GM12878 (cell line): ENCODE data around the gene IPO8. TPM values are rescaled to one million over a fixed set of nuclear protein-coding genes. Genes with fewer than 3 reads are reported as not detected.

Experiments
- ATAC-seq: fragments of 200-7000 bp; cut with Tn5 transposase; 3 replicates; pipeline ENCODE4 v1.9.1; 2020; ENCODE audit warnings: mild to moderate bottlenecking, moderate library complexity
- BruUV-seq: library from RNA; stranded (reverse); fragments of 400-500 nt; replicated peaks from 2 replicates; lab custom pipeline; 2021; lab: Mats Ljungman, UMichigan
- CTCF ChIA-PET: fragments of 300-600 bp; sonication (Branson Sonifier 250); formaldehyde crosslinking; extraction: SDS; loops from one replicate; lab custom pipeline; 2021; ENCODE audit warnings: inconsistent platforms; lab: Yijun Ruan, JAX
- POLR2A ChIA-PET: fragments of 350-600 bp; formaldehyde crosslinking; extraction: SDS; loops from one replicate; lab custom pipeline; 2021; ENCODE audit warnings: inconsistent platforms; lab: Charles Lee
- RAD21 ChIA-PET: fragments of 300-600 bp; sonication (Branson Sonifier 250); formaldehyde crosslinking; loops from one replicate; lab custom pipeline; 2023; ENCODE audit warnings: antibody characterized with exemption; ENCODE audit not compliant: unreplicated experiment; lab: Charles Lee
- SMC1A ChIA-PET: fragments of 300-600 bp; sonication (Branson Sonifier 250); formaldehyde crosslinking; loops from one replicate; lab custom pipeline; 2023; ENCODE audit not compliant: unreplicated experiment, uncharacterized antibody; lab: Charles Lee
- DNase-seq: peaks from one replicate; pipeline ENCODE4 v3.0.0-alpha.2; 2011; ENCODE audit warnings: low read depth, low spot score
- FAIRE-seq: peaks from 3 replicates; lab custom pipeline; 2011; peaks lifted over from hg19 to GRCh38; lab: Jason Lieb, UNC
- H2AFZ ChIP-seq: 2 replicates; pipeline ENCODE4 v1.6.0; 2011; ENCODE audit warnings: low read depth, low read length, control low read depth; ENCODE audit not compliant: control insufficient read depth
- H3K27ac ChIP-seq: 2 replicates; pipeline ENCODE4 v1.5.1; 2011; ENCODE audit warnings: control low read depth; ENCODE audit not compliant: control insufficient read depth, insufficient read depth
- H3K27me3 ChIP-seq, 2 experiments: replicated peaks in 1 of 2; 2 replicates each; pipeline versions ENCODE4 v1.6.0 to v1.6.1; 2011; ENCODE audit warnings: low read length in 1 of 2; ENCODE audit not compliant: control insufficient read depth in 2 of 2, insufficient read depth in 2 of 2
- H3K36me3 ChIP-seq, 2 experiments: 2 replicates each; pipeline ENCODE4 v1.5.1; 2011; ENCODE audit warnings: low read length in 1 of 2; ENCODE audit not compliant: control insufficient read depth in 2 of 2, insufficient read depth in 2 of 2
- H3K4me1 ChIP-seq: 2 replicates; pipeline ENCODE4 v1.6.1; 2011; ENCODE audit warnings: mild to moderate bottlenecking, low read length, moderate library complexity, mixed read lengths; ENCODE audit not compliant: control insufficient read depth, insufficient read depth
- H3K4me2 ChIP-seq: 2 replicates; pipeline ENCODE4 v1.6.0; 2011; ENCODE audit warnings: control low read depth; ENCODE audit not compliant: control insufficient read depth, insufficient read depth
- H3K4me3 ChIP-seq: fragments of 200-600 bp; sonication (generic); 2 replicates; pipeline ENCODE4 v1.5.1; 2016
- H3K79me2 ChIP-seq: 2 replicates; pipeline ENCODE4 v1.6.0; 2011; ENCODE audit warnings: low read length; ENCODE audit not compliant: control insufficient read depth, insufficient read depth
- H3K9ac ChIP-seq: 2 replicates; pipeline ENCODE4 v1.8.0; 2011; ENCODE audit warnings: low read length, control low read depth, mixed read lengths; ENCODE audit not compliant: control insufficient read depth, insufficient read depth
- H3K9me3 ChIP-seq: replicated peaks from 3 replicates; pipeline ENCODE4 v1.5.1; 2011; ENCODE audit warnings: mild to moderate bottlenecking, low read length; ENCODE audit not compliant: control insufficient read depth, insufficient read depth
- H4K20me1 ChIP-seq: 2 replicates; pipeline ENCODE4 v1.6.0; 2011; ENCODE audit not compliant: control insufficient read depth, insufficient read depth
- BACH1 ChIP-seq: fragments of 450-650 bp; IDR thresholded peaks from 2 replicates; pipeline ENCODE4 v1.6.1; 2017; ENCODE audit warnings: mild to moderate bottlenecking, borderline replicate concordance
- ETV6 ChIP-seq, 2 experiments: fragments of 450-650 bp in 1 of 2; IDR thresholded peaks in 1 of 2; conservative IDR thresholded peaks in 1 of 2; 2 replicates each; pipeline ENCODE4 v1.6.1; 2014; ENCODE audit warnings: antibody characterized with exemption in 1 of 2, borderline replicate concordance in 1 of 2, low read depth in 1 of 2, mild to moderate bottlenecking in 1 of 2, moderate library complexity in 1 of 2
- GATAD2B ChIP-seq: fragments of 450-650 bp; conservative IDR thresholded peaks from 2 replicates; pipeline ENCODE4 v1.6.1; 2017; ENCODE audit warnings: low read depth, mild to moderate bottlenecking, moderate library complexity
- IRF4 ChIP-seq: IDR thresholded peaks from 2 replicates; pipeline ENCODE4 v1.6.1; 2011; ENCODE audit warnings: low read depth, low read length
- MEF2A ChIP-seq: IDR thresholded peaks from 2 replicates; pipeline ENCODE4 v1.6.1; 2011; ENCODE audit warnings: low read depth, mild to moderate bottlenecking, low read length, moderate library complexity; ENCODE audit not compliant: insufficient read depth
- MTA2 ChIP-seq: fragments of 450-650 bp; IDR thresholded peaks from 2 replicates; pipeline ENCODE4 v1.6.1; 2016; ENCODE audit warnings: low read depth, mild to moderate bottlenecking, moderate library complexity
- NFYA ChIP-seq: IDR thresholded peaks from 2 replicates; pipeline ENCODE4 v1.6.1; 2011; ENCODE audit warnings: low read depth, mild to moderate bottlenecking, low read length, improper control_type of control experiment, borderline replicate concordance
- PAX5 ChIP-seq: IDR thresholded peaks from 2 replicates; pipeline ENCODE4 v1.6.1; 2011; ENCODE audit warnings: low read depth, low read length, borderline replicate concordance
- RUNX3 ChIP-seq: IDR thresholded peaks from 2 replicates; pipeline ENCODE4 v1.6.1; 2012; ENCODE audit warnings: low read length, inconsistent platforms
- SMC3 ChIP-seq: IDR thresholded peaks from 2 replicates; pipeline ENCODE4 v1.6.1; 2011; ENCODE audit warnings: low read length, improper control_type of control experiment, borderline replicate concordance
- SUZ12 ChIP-seq: fragments of 200-600 bp; sonication (generic); IDR thresholded peaks from one replicate; pipeline ENCODE4 v1.6.1; 2018; ENCODE audit warnings: antibody characterized with exemption, mild to moderate bottlenecking; ENCODE audit not compliant: unreplicated experiment
- TBL1XR1 ChIP-seq: IDR thresholded peaks from 2 replicates; pipeline ENCODE4 v1.6.1; 2012; ENCODE audit warnings: low read depth, low read length, improper control_type of control experiment
- TCF7 ChIP-seq: IDR thresholded peaks from 2 replicates; pipeline ENCODE4 v1.6.1; 2014; ENCODE audit warnings: antibody characterized with exemption, borderline replicate concordance
- YBX1 ChIP-seq: fragments of 450-650 bp; IDR thresholded peaks from 2 replicates; pipeline ENCODE4 v1.6.1; 2016; ENCODE audit warnings: antibody characterized with exemption
- WGBS: methylation state at CpG from one replicate; pipeline ENCODE4 v1.1.6; 2016; ENCODE audit warnings: low lambda C conversion rate; ENCODE audit not compliant: insufficient replicate concordance, insufficient coverage; ENCODE audit errors: missing lambda C conversion rate; 5-methylcytosine and 5-hydroxymethylcytosine counted together
- in situ Hi-C: fragments of 300-500 bp; cut with MboI; formaldehyde crosslinking; loops from 9 replicates; pipeline ENCODE4 v1.14.3; 2018; ENCODE audit warnings: mixed read lengths
- intact Hi-C: fragments of 100-400 bp; cut with micrococcal nuclease; formaldehyde crosslinking; loops from one replicate; pipeline ENCODE4 v1.14.2; 2022; ENCODE audit not compliant: unreplicated experiment
- polyA plus RNA-seq, 11 experiments: library from polyadenylated mRNA; depleted of rRNA in 4 of 11; unstranded in 6 of 11; stranded (reverse) in 5 of 11; fragments of >200 nt; fragmentation: Nextera tagmentation in 4 of 11; fragmentation: Illumina TruSeq in 1 of 11; extraction: Ambion mirVana in 4 of 11; extraction: Trizol in 1 of 11; gene quantifications; 1 replicate in 1 of 11; 2 replicates in 10 of 11; pipeline versions ENCODE4 v1.2.1 to v1.2.3, GENCODE V29; 2011 to 2016; ENCODE audit warnings: inconsistent platforms in 2 of 11, missing spikeins in 2 of 11, low read depth in 1 of 11
- total RNA-seq, 4 experiments: library from RNA; depleted of rRNA in 3 of 4; stranded (reverse); fragments of >200 nt in 3 of 4; fragmentation: Illumina TruSeq in 1 of 4; extraction: Trizol in 1 of 4; gene quantifications; 2 replicates each; pipeline versions ENCODE4 v1.2.1 to v1.2.3, GENCODE V29; 2013 to 2021
- TF ChIP-seq, protein P1 (sequence below): fragments of 450-650 bp; IDR thresholded peaks from 2 replicates; pipeline ENCODE4 v1.6.1; 2018; ENCODE audit warnings: borderline replicate concordance, mild to moderate bottlenecking; ENCODE audit not compliant: partially characterized antibody
- TF ChIP-seq, protein P2 (sequence below): IDR thresholded peaks from 2 replicates; pipeline ENCODE4 v1.6.1; 2011; ENCODE audit warnings: mild to moderate bottlenecking, low read depth, low read length, moderate library complexity; ENCODE audit not compliant: insufficient replicate concordance
- TF ChIP-seq, protein P3 (sequence below): fragments of 450-650 bp; IDR thresholded peaks from 2 replicates; pipeline ENCODE4 v1.6.1; 2017; ENCODE audit warnings: mild to moderate bottlenecking, low read depth, inconsistent platforms; ENCODE audit not compliant: poor library complexity, severe bottlenecking

Gene IPO8
- total and polyA plus RNA-seq, 10 of the 15 experiments (the other 5 are each of a cell fraction or from before 2014, with no cell fraction given), result 6.9 to 38.5 (median 15.1) TPM

DNA sequence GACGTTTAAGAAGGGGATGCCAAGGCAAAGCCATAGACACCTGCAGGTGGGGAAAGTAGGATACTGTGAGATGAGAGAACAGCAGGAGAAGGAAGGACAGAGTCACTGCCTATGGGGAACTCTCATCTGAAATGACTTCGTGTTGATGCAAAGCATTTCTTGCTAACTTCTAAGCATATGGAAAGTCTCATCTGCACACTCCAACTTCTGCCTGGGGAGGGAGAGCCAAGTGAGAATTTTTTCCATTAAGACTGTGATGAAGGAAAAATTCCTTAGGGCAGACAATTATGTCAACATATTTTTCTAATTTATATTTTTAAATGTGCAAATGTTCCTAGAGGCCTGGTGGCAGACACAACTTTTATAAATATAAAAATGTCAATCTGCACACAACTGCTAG is 115.3 kb downstream of the IPO8 start:
- ChIA-PET SMC1A (interaction anchor here (1.1 kb wide), 1 partner anchor 37 kb away, joined by 3 read pairs; no protein-coding TSS in a partner anchor), POLR2A (no interaction called here), CTCF (no interaction called here), RAD21 (no interaction called here)
- no peaks in the 10 kb centered on the region for H4K20me1 ChIP-seq
- in situ Hi-C loops (no loop called here), intact Hi-C loops (no loop called here)
- H3K27me3 ChIP-seq, result no peaks in the 10 kb centered on the region
- no peak overlapping the region for H3K27ac ChIP-seq
- 0% methylated on average over 2 of the region's 2 CpGs for WGBS
- H3K4me3 ChIP-seq, result no peak overlapping the region
- no peak overlapping the region for H3K9ac ChIP-seq
- H3K4me2 ChIP-seq, result no peak overlapping the region
- TF ChIP-seq SUZ12 (no peak), ETV6 (conservative IDR thresholded peaks at IDR 0.05 in 1 of 2, IDR thresholded peaks at IDR 0.05 in 1 of 2; ENCODE audit: borderline replicate concordance in 1 of 2, low read depth in 1 of 2) (no peak), SMC3 (no peak), RUNX3 (no peak), YBX1 (no peak), GATAD2B (no peak), IRF4 (no peak), MEF2A (no peak), NFYA (no peak), MTA2 (no peak), TBL1XR1 (no peak), TCF7 (no peak), BACH1 (no peak), PAX5 (no peak)
- TF ChIP-seq, protein P1, sequence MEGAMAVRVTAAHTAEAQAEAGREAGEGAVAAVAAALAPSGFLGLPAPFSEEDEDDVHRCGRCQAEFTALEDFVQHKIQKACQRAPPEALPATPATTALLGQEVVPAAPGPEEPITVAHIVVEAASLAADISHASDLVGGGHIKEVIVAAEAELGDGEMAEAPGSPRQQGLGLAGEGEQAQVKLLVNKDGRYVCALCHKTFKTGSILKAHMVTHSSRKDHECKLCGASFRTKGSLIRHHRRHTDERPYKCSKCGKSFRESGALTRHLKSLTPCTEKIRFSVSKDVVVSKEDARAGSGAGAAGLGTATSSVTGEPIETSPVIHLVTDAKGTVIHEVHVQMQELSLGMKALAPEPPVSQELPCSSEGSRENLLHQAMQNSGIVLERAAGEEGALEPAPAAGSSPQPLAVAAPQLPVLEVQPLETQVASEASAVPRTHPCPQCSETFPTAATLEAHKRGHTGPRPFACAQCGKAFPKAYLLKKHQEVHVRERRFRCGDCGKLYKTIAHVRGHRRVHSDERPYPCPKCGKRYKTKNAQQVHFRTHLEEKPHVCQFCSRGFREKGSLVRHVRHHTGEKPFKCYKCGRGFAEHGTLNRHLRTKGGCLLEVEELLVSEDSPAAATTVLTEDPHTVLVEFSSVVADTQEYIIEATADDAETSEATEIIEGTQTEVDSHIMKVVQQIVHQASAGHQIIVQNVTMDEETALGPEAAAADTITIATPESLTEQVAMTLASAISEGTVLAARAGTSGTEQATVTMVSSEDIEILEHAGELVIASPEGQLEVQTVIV, result no peak
- TF ChIP-seq, protein P2, sequence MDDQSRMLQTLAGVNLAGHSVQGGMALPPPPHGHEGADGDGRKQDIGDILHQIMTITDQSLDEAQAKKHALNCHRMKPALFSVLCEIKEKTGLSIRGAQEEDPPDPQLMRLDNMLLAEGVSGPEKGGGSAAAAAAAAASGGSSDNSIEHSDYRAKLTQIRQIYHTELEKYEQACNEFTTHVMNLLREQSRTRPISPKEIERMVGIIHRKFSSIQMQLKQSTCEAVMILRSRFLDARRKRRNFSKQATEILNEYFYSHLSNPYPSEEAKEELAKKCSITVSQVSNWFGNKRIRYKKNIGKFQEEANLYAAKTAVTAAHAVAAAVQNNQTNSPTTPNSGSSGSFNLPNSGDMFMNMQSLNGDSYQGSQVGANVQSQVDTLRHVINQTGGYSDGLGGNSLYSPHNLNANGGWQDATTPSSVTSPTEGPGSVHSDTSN, result no peak
- TF ChIP-seq, protein P3, sequence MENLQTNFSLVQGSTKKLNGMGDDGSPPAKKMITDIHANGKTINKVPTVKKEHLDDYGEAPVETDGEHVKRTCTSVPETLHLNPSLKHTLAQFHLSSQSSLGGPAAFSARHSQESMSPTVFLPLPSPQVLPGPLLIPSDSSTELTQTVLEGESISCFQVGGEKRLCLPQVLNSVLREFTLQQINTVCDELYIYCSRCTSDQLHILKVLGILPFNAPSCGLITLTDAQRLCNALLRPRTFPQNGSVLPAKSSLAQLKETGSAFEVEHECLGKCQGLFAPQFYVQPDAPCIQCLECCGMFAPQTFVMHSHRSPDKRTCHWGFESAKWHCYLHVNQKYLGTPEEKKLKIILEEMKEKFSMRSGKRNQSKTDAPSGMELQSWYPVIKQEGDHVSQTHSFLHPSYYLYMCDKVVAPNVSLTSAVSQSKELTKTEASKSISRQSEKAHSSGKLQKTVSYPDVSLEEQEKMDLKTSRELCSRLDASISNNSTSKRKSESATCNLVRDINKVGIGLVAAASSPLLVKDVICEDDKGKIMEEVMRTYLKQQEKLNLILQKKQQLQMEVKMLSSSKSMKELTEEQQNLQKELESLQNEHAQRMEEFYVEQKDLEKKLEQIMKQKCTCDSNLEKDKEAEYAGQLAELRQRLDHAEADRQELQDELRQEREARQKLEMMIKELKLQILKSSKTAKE, result no peak
- no peaks in the 10 kb centered on the region for H3K4me1 ChIP-seq
- H3K9me3 ChIP-seq, result no peaks in the 10 kb centered on the region
- no peak for ATAC-seq
- DNase-seq, result no peak
- H3K79me2 ChIP-seq, result no peaks in the 10 kb centered on the region
- FAIRE-seq, result no peak
- no peaks in the 10 kb centered on the region for H3K36me3 ChIP-seq
- BruUV-seq, result no TSS peak
- H2AFZ ChIP-seq, result no peak overlapping the region
